H7 (cell line): ENCODE data around the gene SNX27. TPM values are rescaled to one million over a fixed set of nuclear protein-coding genes. Genes with fewer than 3 reads are reported as not detected.

Source experiments
- DNase-seq: peaks from one replicate; pipeline ENCODE4 v3.0.0; 2012
- H3K27me3 ChIP-seq: 2 replicates; pipeline ENCODE4 v1.6.0; 2011; ENCODE audit warnings: mild to moderate bottlenecking, low read length; ENCODE audit not compliant: control insufficient read depth, insufficient read depth
- H3K36me3 ChIP-seq: replicated peaks from 2 replicates; pipeline ENCODE4 v1.5.1; 2011; ENCODE audit warnings: low read length; ENCODE audit not compliant: control insufficient read depth, insufficient read depth
- H3K4me3 ChIP-seq: 2 replicates; pipeline ENCODE4 v1.5.1; 2011; ENCODE audit warnings: low read depth, mild to moderate bottlenecking, control low read depth, low read length, moderate library complexity; ENCODE audit not compliant: insufficient read depth
- total RNA-seq: library from RNA; depleted of rRNA; stranded (reverse); fragments of >200 nt; shearing (Covaris generic); gene quantifications from 2 replicates; pipeline ENCODE4 v1.2.3, GENCODE V29; 2014

The SNX27 gene
- total RNA-seq, 1 experiment from 2014 or later: 35.1 TPM

GRCh38 chr1:151689494-151689893, 77.6 kb downstream of the SNX27 start:
- no peak for DNase-seq
- H3K36me3 ChIP-seq: peaks cover 5% of the 10 kb centered on the region
- no peaks in the 10 kb centered on the region for H3K27me3 ChIP-seq
- no peak overlapping the region for H3K4me3 ChIP-seq

DNA sequence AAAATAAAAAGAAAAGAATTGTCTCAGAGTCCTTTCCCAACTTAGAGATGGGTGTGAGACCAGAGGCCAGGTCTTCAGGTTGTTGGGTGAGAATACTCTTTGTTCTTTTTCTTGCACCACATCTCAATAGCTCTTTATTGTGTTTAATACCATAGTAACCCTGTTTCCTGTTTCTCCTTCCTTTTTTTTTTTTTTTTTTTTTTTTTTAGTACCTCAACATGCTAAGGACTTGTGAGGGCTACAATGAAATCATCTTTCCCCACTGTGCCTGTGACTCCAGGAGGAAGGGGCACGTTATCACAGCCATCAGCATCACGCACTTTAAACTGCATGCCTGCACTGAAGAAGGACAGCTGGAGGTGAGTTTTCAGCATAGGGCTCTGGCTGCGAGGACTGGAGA, 80.4 kb downstream of the SNX27 start:
- peaks cover 9% of the 10 kb centered on the region for H3K36me3 ChIP-seq
- H3K4me3 ChIP-seq: no peak overlapping the region
- H3K27me3 ChIP-seq: no peaks in the 10 kb centered on the region
- DNase-seq: no peak

- Histone ChIP-seq H3K4me3 (no peak overlapping the region), H3K36me3 (peaks cover 10% of the 10 kb centered on the region), H3K27me3 (no peaks in the 10 kb centered on the region)
- DNase-seq: peak; percentile 65
Observed at GRCh38 chr1:151693057-151693651, 81.3 kb downstream of the SNX27 start.

GRCh38 chr1:151701515-151701914, 89.7 kb downstream of the SNX27 start:
- peaks cover 8% of the 10 kb centered on the region for H3K36me3 ChIP-seq
- DNase-seq: no peak
- H3K27me3 ChIP-seq: no peaks in the 10 kb centered on the region
- H3K4me3 ChIP-seq: no peak overlapping the region

DNA sequence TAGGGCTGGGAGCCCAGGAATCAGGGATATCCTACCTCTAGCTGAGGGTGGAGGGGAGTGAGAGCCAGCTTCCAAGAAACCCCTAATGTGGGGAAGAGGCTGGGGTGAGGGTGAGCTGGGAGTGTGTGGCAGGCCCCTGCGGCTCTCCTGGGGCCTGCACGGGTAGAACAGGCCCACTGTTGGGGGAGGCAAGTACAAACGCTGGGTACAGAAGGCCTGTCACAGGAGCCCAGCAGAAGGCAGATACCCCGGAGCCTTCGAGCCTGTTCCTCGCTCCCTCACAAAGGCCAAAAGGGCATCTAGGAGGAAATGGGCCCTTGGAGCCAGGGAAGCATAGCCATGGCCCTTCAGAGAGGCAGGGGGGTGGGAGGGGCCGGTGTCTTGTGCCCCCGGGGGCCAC, 91.1 kb downstream of the SNX27 start:
- Histone ChIP-seq H3K27me3 (no peaks in the 10 kb centered on the region), H3K4me3 (no peak overlapping the region), H3K36me3 (peaks cover 5% of the 10 kb centered on the region)
- DNase-seq: peak; percentile 54

DNA sequence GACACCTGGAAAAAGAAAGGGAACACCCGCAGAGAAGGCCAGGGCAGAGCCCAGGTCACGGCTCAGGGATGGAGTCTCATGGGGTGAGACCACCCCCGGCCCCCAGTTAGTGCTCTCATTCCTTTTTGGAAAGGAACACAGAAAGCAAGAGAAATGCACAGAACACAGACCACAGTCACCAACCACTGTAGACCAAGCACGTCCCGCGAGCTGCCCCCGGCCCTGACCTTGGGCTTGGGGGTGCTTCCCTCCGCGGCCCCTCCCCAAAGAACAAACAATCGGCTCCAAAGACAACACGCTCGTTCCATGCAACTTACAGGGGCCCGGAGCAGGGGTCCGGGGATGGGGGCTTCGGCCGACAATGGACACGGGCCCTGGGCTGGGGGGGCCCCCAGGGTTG, 92.0 kb downstream of the SNX27 start:
- Histone ChIP-seq H3K4me3 (no peak overlapping the region), H3K27me3 (no peaks in the 10 kb centered on the region; the same call in 1 of the 2 replicates), H3K36me3 (peaks cover 5% of the 10 kb centered on the region)
- DNase-seq: peak; percentile 61

DNA sequence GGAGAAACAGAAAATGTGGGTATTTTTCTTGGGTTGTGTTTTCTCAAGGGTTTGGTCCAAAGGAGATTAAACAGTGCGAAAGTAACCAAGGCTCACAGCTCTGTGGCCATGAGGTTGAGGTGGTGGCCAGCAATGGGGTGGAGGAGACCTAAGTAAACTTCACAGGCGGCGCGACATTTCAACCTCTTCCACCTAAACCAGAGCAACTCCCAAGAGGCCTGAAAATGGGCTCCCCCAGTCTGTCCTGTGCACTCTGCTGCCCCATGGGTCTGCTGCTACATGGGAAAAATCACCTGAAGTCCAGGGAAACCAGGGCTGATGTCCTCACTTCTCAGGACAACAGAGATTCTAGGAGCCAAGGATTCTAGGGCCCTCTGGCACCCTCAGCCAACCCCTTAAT, 92.4 kb downstream of the SNX27 start:
- Histone ChIP-seq H3K27me3 (no peaks in the 10 kb centered on the region; the same call in 1 of the 2 replicates), H3K4me3 (no peak overlapping the region), H3K36me3 (peaks cover 5% of the 10 kb centered on the region)
- DNase-seq: no peak

- no peak overlapping the region for H3K4me3 ChIP-seq
- peaks cover 2% of the 10 kb centered on the region; the same call in 1 of the 2 replicates for H3K36me3 ChIP-seq
- no peak for DNase-seq
Observed at GRCh38 chr1:151705146-151705545, 93.3 kb downstream of the SNX27 start.

DNA sequence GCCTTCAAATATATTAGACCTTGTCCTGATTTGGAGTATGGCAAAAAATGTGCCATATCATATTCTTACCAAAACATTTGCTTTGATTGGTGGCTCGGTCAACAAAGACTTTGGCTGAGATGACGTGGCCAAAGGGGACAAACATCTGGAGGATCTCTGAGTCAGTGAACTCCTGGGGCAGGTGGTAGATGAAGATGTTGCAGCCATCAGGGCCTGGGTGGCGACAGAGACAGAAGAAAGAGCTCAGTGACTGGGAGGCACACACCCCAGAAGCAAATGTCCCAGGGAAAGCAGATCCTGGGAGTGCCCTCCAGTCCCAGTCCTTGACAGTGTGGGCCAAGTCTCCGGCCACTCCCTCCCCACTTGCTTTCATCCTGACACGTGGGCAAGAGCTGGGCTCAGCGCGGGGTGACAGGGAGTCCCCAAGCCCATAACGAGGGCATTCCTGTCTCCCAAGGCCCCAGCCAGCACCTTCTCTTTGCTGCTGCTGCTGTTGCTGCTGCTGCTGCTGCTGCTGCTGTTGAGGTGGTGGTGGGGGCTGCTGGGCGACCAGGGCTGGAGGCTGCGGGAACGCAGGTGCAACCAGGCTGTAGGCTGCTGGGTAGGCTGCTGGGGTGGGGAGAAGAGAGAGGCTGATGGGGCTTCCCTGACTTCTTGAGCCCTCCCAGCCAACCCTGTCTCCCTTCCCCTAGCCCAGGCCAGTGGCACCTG, 94.1 kb downstream of the SNX27 start:
- peaks cover 2% of the 10 kb centered on the region; the same call in 1 of the 2 replicates for H3K36me3 ChIP-seq
- no peak overlapping the region for H3K4me3 ChIP-seq
- H3K27me3 ChIP-seq: no peaks in the 10 kb centered on the region; the same call in 1 of the 2 replicates
- DNase-seq: no peak

More at GRCh38 chr1:151705146-151705545, 93.3 kb downstream of the SNX27 start:
- H3K27me3 ChIP-seq: no peaks in the 10 kb centered on the region; the same call in 1 of the 2 replicates

GRCh38 chr1:151706464-151707415, 94.9 kb downstream of the SNX27 start:
- H3K27me3 ChIP-seq: peaks cover 3% of the 10 kb centered on the region; the same call in 1 of the 2 replicates
- no peak for DNase-seq
- H3K36me3 ChIP-seq: no peaks in the 10 kb centered on the region

GRCh38 chr1:151707541-151708065, 95.8 kb downstream of the SNX27 start:
- DNase-seq: no peak
- Histone ChIP-seq H3K36me3 (no peaks in the 10 kb centered on the region), H3K4me3 (no peak overlapping the region), H3K27me3 (peaks cover 3% of the 10 kb centered on the region; the same call in 1 of the 2 replicates)

More at GRCh38 chr1:151706464-151707415, 94.9 kb downstream of the SNX27 start:
- H3K4me3 ChIP-seq: no peak overlapping the region

DNA sequence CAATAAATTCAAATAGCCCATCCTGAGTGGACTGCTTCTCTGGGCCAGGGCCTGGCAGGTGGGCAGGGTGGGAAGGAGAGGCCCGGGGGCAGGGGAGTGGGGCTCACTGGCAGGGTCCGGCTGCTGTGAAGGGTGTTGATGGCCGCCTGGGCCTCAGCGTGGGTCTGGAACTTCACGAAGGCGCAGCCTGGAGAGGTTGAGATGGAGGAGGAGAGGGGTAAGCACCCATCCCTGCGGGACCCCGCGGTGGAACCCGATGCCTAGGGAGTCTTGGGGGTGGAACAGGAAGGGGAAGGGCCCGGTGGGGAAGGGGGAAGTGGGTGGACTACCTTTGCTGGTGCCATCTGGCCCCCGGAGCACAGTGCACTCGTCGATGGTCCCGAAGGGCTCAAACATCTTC, 97.0 kb downstream of the SNX27 start:
- H3K4me3 ChIP-seq: no peak overlapping the region
- peaks cover 3% of the 10 kb centered on the region; the same call in 1 of the 2 replicates for H3K27me3 ChIP-seq
- no peak for DNase-seq
- no peaks in the 10 kb centered on the region for H3K36me3 ChIP-seq

DNA sequence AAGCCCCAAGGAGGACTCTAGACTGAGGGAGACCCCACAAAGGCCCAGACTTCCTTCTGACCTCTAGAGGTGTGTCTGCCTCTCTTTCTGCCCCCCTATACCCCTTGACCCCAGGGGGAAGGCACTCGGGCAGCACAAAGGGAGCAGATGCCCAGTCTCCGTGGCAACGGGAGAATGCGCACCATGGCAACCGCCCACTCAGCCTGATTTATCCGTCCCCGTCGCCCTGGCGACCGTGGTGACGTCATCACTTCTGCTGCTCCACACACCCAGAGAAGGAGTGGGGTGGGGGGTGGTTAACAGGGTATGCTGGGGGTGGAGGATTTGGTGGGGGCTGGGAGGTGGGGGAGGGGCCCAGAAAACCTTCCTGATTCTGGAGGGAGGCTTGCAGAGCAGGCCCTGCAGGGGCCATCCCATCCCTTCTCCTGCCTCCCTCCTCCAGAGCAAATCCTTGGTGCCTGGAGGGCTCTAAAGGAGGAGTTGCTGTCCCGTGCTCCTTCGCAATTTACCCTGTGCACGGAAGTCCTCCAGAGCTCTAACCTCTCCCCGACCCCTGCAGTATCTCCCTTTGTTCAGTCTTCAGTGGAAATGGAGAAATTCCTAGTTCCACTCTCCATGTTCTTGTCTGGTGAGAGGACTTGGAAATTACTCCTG, 98.5 kb downstream of the SNX27 start:
- H3K36me3 ChIP-seq: no peaks in the 10 kb centered on the region
- peak; percentile 79 for DNase-seq
- no peak overlapping the region for H3K4me3 ChIP-seq

More for the DNA sequence above, 98.5 kb downstream of the SNX27 start:
- H3K27me3 ChIP-seq: peaks cover 3% of the 10 kb centered on the region; the same call in 1 of the 2 replicates
